Measurements from ENCODE around the gene NUP37. TPM values are rescaled to one million over a fixed set of nuclear protein-coding genes. Genes with fewer than 3 reads are reported as not detected.

NUP37 gene
- total RNA-seq, 1 experiment from 2014 or later, result 77.5 TPM

GRCh38 chr12:102095677-102096263, 24.1 kb downstream of the NUP37 start:
- H3K36me3 ChIP-seq (ENCODE audit: control insufficient read depth in 1 of 2, insufficient read depth in 2 of 2, low read length in 2 of 2), result peaks cover 7 to 13% of the 10 kb centered on the region in 2 experiments; a peak in 3 of 4 replicates
- no TSS peak for BruUV-seq (replicated peaks)
- DNase-seq (ENCODE audit: low read depth, low spot score) (no peak), ATAC-seq (peak; percentile 79)
- H3K27me3 ChIP-seq (ENCODE audit: insufficient read depth, low read length), result no peaks in the 10 kb centered on the region
- H4K20me1 ChIP-seq (ENCODE audit: insufficient read depth), result peaks cover 7% of the 10 kb centered on the region; the same call in 1 of the 2 replicates
- ChIA-PET CTCF (interaction anchor here (0.6 to 1.4 kb wide), 6 partner anchors 16 to 715 kb away, joined by 3 to 12 read pairs (median 4); no protein-coding TSS in a partner anchor), RAD21 (ENCODE audit: low non-redundant PET in 1 of 2, low total read pairs in 2 of 2, uncharacterized antibody in 2 of 2, unreplicated experiment in 2 of 2) (interaction anchor here in 1 of 2 experiments (0.8 kb wide), 1 partner anchor 389 kb away, joined by 3 read pairs; no protein-coding TSS in a partner anchor), POLR2A (no interaction called here)
- H3K9me2 ChIP-seq (ENCODE audit: insufficient read depth), result no peaks in the 10 kb centered on the region
- no peaks in the 10 kb centered on the region for H3K9me3 ChIP-seq (ENCODE audit: control insufficient read depth in 1 of 2, insufficient read depth in 1 of 2, low read depth in 1 of 2, low read length in 2 of 2)
- no peak overlapping the region for H3K4me2 ChIP-seq (ENCODE audit: low read length)
- no peaks in the 10 kb centered on the region for H3K4me1 ChIP-seq (ENCODE audit: control insufficient read depth in 1 of 2, insufficient read depth in 2 of 2, low read length in 2 of 2)
- no peak overlapping the region for H3K27ac ChIP-seq (ENCODE audit: low read depth, low read length)
- TF ChIP-seq RAD21 (IDR thresholded peaks at IDR 0.05; ENCODE audit: low read depth) (peak; percentile 52), JUND (IDR thresholded peaks at IDR 0.05) (no peak), ZNF274 (IDR thresholded peaks at IDR 0.05; ENCODE audit: low read depth, low read length) (no peak)
- TF ChIP-seq, protein P1, sequence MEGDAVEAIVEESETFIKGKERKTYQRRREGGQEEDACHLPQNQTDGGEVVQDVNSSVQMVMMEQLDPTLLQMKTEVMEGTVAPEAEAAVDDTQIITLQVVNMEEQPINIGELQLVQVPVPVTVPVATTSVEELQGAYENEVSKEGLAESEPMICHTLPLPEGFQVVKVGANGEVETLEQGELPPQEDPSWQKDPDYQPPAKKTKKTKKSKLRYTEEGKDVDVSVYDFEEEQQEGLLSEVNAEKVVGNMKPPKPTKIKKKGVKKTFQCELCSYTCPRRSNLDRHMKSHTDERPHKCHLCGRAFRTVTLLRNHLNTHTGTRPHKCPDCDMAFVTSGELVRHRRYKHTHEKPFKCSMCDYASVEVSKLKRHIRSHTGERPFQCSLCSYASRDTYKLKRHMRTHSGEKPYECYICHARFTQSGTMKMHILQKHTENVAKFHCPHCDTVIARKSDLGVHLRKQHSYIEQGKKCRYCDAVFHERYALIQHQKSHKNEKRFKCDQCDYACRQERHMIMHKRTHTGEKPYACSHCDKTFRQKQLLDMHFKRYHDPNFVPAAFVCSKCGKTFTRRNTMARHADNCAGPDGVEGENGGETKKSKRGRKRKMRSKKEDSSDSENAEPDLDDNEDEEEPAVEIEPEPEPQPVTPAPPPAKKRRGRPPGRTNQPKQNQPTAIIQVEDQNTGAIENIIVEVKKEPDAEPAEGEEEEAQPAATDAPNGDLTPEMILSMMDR (IDR thresholded peaks at IDR 0.05 in 2 of 3, conservative IDR thresholded peaks at IDR 0.05 in 1 of 3; ENCODE audit: borderline replicate concordance in 1 of 3, insufficient read depth in 1 of 3, low read depth in 2 of 3, low read length in 2 of 3), result peak; percentile 31 to 65 (median 44); a peak in 5 of 6 replicates
- no peaks in the 10 kb centered on the region; the same call in 1 of the 2 replicates for H3K79me2 ChIP-seq (ENCODE audit: insufficient read depth, low read length)
- no peak overlapping the region for H2AFZ ChIP-seq (ENCODE audit: low read depth, low read length, poor library complexity, severe bottlenecking)
- no peak overlapping the region for H3K4me3 ChIP-seq (replicated peaks in 1 of 2; ENCODE audit: low read depth in 1 of 2, low read length in 2 of 2)
- intact Hi-C loops (cut with micrococcal nuclease), result loop anchor here (2.0 to 10.0 kb wide), 3 partner anchors 389 to 782 kb away; no protein-coding TSS in a partner anchor
- no peak overlapping the region for H3K9ac ChIP-seq (ENCODE audit: low read length)

DNA sequence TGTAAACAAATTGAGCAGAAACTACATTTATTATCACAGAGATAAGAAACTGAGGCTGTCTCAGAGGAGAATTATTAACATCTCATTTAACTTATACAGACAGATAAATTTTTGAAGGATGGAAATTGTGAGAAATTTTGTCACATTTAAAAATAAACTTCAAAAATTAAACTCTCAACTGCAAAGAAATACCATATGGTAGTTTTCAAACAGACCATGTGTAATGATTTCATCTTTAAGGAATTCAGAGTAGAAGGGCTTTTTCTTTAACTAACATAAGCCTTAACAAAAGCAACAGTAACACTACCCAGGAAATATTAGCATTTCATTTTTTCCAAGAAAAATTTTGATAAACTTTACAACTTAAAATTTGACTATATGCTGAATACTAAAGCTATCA, 26.6 kb downstream of the NUP37 start:
- no peak overlapping the region for H3K4me2 ChIP-seq (ENCODE audit: low read length)
- no peaks in the 10 kb centered on the region for H3K9me3 ChIP-seq (ENCODE audit: control insufficient read depth in 1 of 2, insufficient read depth in 1 of 2, low read depth in 1 of 2, low read length in 2 of 2)
- BruUV-seq (replicated peaks), result no TSS peak
- TF ChIP-seq ZBTB33 (IDR thresholded peaks at IDR 0.05; ENCODE audit: extremely low read depth, insufficient replicate concordance, low read length), result no peak
- TF ChIP-seq, protein P2, sequence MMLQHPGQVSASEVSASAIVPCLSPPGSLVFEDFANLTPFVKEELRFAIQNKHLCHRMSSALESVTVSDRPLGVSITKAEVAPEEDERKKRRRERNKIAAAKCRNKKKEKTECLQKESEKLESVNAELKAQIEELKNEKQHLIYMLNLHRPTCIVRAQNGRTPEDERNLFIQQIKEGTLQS (IDR thresholded peaks at IDR 0.05), result no peak
- no peak for TF ChIP-seq EZH2 (IDR thresholded peaks at IDR 0.05)
- TF ChIP-seq SIN3A (IDR thresholded peaks at IDR 0.05; ENCODE audit: low read depth), result no peak
- no peak for TF ChIP-seq JUND (IDR thresholded peaks at IDR 0.05)
- TF ChIP-seq TCF7L2 (IDR thresholded peaks at IDR 0.05; ENCODE audit: borderline replicate concordance, extremely low read depth, insufficient read depth, insufficient read length), result no peak
- TF ChIP-seq POLR2A (IDR thresholded peaks at IDR 0.05; ENCODE audit: borderline replicate concordance, extremely low read depth, insufficient read depth, insufficient read length), result no peak
- TF ChIP-seq ZFX (IDR thresholded peaks at IDR 0.05), result no peak
- H3K9ac ChIP-seq (ENCODE audit: low read length), result no peak overlapping the region
- H4K20me1 ChIP-seq (ENCODE audit: insufficient read depth), result peaks cover 7% of the 10 kb centered on the region; the same call in 1 of the 2 replicates
- H3K36me3 ChIP-seq (ENCODE audit: control insufficient read depth in 1 of 2, insufficient read depth in 2 of 2, low read length in 2 of 2), result peaks cover 1 to 15% of the 10 kb centered on the region in 2 experiments; a peak in 3 of 4 replicates
- CTCF ChIA-PET, result no interaction called here
- intact Hi-C loops (cut with micrococcal nuclease), result loop anchor here (10.0 kb wide), 1 partner anchor 651 kb away; no protein-coding TSS in a partner anchor
- no peaks in the 10 kb centered on the region for H3K4me1 ChIP-seq (ENCODE audit: control insufficient read depth in 1 of 2, insufficient read depth in 2 of 2, low read length in 2 of 2)
- no peak overlapping the region for H3K4me3 ChIP-seq (replicated peaks in 1 of 2; ENCODE audit: low read depth in 1 of 2, low read length in 2 of 2)
- H3K27me3 ChIP-seq (ENCODE audit: insufficient read depth, low read length), result no peaks in the 10 kb centered on the region
- DNase-seq (ENCODE audit: low read depth, low spot score) (no peak), ATAC-seq (no peak)
- RAD21 ChIA-PET (ENCODE audit: low non-redundant PET in 1 of 2, low total read pairs in 2 of 2, uncharacterized antibody in 2 of 2, unreplicated experiment in 2 of 2), result no interaction called here
- no peaks in the 10 kb centered on the region for H3K9me2 ChIP-seq (ENCODE audit: insufficient read depth)
- POLR2A ChIA-PET, result no interaction called here
- no peak overlapping the region for H3K27ac ChIP-seq (ENCODE audit: low read depth, low read length)
- no peaks in the 10 kb centered on the region; the same call in 1 of the 2 replicates for H3K79me2 ChIP-seq (ENCODE audit: insufficient read depth, low read length)
- H2AFZ ChIP-seq (ENCODE audit: low read depth, low read length, poor library complexity, severe bottlenecking), result no peak overlapping the region

All from HCT116 (cell line).